ENCODE measurements around the gene HAO2.

The HAO2 gene

DNA sequence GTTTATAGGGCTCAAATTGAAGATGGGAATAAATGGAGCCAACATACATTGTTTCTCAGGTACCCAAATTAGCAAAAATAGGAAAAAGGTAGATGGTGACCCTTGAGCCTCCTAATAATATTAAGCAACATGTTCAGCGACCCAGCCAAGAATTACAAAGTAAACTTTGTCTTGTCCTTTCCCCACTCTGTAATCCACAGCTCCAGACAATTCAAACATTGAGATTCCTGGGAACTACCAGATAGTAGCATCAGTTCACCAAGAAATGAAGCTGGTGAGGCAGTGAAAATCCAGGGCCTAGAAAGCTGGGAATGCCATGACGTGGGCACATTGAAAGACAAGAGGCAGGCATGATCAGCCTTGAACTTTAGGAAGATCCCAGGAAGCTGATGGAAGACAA, 11.7 kb downstream of the HAO2 start:
- no peak for DNase-seq (ENCODE audit: low spot score)

- no peak for DNase-seq (ENCODE audit: low spot score)
Observed at GRCh38 chr1:119380983-119381662, 12.5 kb downstream of the HAO2 start.

DNA sequence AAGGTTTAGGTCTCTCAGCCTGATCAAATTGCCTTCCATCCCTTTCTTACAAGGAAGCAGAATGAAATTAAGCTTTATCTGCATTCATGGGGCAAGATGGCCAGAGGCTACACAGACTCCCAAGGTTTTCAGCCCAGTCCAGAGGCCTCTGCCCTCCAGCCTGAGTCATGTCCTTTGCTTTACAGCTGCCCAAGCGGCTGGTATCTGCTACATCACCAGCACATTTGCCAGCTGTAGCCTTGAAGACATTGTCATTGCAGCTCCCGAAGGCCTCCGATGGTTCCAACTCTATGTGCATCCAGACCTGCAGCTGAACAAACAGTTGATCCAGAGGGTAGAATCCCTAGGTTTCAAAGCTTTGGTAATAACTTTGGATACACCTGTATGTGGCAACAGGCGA, 16.0 kb downstream of the HAO2 start:
- DNase-seq (ENCODE audit: low spot score): no peak

- DNase-seq (ENCODE audit: low spot score): no peak
Observed at GRCh38 chr1:119385650-119386049, 17.1 kb downstream of the HAO2 start.

DNA sequence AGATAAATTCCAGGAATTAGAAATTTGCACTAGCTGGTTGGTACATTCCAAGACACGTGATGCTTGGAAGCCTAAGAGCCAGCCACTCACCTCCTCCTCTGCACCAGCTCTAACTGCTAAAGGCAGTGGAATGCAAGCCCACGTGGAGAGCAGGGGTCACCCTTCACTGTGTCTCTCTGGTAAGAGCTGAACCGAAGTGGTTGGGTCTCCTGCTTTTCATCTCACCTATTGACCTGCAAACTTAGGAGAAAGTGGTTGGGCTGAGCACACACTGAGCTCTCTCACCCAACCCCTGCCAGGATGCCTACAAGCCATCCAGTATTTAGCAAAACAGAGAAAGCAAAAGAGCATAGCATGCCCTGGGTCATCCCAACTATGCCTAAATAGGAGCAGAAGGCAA, 19.3 kb downstream of the HAO2 start:
- DNase-seq (ENCODE audit: low spot score): no peak

DNA sequence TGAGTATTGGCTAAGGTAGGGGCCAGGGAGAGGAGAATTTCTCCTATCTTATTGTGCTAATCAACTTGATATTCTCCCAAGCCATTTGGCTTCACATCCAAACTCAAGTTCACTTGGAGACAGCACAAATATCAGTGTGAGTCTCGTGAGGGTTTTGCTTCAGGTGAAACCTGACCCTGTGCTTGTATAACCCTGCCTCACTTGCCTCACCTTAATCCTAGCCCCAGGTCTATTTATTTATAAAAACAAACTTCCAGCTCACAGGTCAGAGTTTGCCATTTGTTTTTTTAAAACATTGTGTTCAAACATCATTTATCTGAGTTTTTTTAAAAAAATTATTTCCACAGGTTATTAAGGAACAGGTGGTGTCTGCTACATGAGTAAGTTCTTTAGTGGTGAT, 19.9 kb downstream of the HAO2 start:
- DNase-seq (ENCODE audit: low spot score): no peak

- DNase-seq (ENCODE audit: low spot score): no peak
Observed at GRCh38 chr1:119390526-119390925, 21.9 kb downstream of the HAO2 start.

GRCh38 chr1:119391749-119392148, 23.2 kb downstream of the HAO2 start:
- no peak for DNase-seq (ENCODE audit: low spot score)

- no peak for DNase-seq (ENCODE audit: low spot score)
Observed at GRCh38 chr1:119394085-119394484, 25.5 kb downstream of the HAO2 start.

DNA sequence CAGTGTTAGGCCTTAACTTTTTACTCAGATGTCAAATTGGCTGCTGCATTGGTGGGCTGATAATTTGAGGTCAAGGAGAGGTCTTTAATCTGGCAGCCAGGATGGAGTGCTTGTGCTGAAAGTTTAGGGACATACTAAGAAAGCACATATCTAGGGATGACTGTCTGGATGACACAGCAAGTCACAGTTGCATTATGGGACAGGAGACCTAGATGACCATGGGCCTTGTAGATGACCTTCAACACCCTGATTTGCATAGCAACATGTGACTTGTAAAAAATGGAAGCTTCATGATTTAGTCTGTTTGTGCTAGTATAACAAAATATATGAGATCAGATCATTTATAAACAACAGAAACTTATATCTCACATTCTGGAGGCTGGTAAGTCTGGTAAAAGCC, 28.4 kb downstream of the HAO2 start:
- DNase-seq (ENCODE audit: low spot score): no peak

DNA sequence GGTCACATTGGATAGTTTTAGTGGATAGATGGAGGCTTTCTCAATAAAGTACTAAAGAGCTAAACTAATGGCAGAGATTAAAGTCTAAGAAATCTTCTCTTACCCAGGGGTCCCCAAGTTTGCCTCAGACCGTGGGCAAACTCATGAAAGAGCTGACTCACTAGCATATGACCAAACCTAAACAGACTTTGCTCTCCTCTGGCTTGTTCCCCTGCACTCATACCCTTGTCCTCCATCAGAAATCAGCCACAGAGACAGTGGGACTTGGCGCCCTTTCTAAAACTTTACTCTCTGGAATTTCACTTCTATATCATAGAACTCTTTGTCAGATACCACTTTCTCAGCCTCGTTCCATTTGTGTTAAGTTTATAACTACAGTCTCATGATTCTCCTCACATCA, 29.4 kb downstream of the HAO2 start:
- DNase-seq (ENCODE audit: low spot score): no peak

DNA sequence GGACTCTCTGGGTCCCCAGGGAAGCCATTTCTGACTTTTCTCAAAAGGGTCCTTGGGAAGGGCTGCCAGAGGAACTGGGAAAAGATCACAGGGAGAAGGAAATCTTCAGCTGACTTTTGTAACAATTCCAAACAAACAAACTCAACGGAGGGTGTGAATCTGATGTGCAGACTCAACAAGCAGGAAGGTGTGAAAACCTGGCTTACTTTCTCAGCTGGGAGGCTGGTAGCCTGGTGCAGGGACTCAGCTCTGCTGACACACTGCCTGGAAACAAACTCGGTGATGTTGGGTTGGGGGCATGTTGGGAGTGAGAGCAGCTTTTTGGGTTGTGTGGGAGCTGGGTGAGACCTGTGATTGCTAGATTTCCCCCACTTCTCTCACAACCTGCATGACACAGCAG, 36.2 kb downstream of the HAO2 start:
- DNase-seq (ENCODE audit: low spot score): no peak

DNA sequence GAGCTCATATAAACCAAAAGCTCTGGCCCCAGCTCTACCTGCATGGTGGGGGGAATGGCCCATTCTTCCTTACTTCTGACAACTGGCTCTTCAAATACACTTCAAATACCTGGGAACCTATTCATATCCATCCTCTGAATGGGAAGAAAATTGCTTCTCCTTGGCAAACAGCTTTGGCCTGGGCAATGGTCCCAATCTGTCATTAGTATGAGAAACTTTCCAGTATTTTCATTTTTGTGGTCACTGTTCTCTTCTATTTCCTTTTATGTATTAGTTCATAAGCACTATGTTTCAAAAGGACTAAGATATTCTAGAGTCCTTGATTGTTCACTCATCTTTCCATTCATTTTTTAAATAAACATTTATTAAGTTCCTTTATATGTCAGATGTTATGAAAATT, 41.1 kb downstream of the HAO2 start:
- no peak for DNase-seq (ENCODE audit: low spot score)

DNA sequence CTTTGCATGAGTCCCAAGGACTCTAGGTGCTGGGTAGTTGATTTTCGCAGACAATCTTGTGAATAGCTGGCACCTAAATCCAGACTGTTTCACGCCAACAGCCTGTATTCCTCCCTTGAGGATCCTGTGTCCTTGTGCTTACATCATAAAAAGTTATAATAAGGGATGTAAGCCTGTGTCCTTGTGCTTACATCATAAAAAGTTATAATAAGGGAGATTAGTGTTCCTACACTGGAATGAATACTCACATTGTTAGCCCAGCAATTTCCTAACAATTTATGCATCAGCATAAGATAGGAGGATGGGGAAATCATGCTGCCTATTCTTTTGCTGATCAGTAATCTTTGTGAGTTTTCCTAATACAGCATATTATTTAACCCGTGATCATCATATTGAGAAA, 42.4 kb downstream of the HAO2 start:
- no peak for DNase-seq (ENCODE audit: low spot score)

GRCh38 chr1:119414950-119415349, 46.4 kb downstream of the HAO2 start, which contains the start of gene HSD3B2:
HSD3B2 (plus strand) TSS chr1:119415150; CDS start chr1:119415420, 270 bp downstream.
- no peak for DNase-seq (ENCODE audit: low spot score)

GRCh38 chr1:119416006-119416640, 47.5 kb downstream of the HAO2 start:
- DNase-seq (ENCODE audit: low spot score): no peak

DNA sequence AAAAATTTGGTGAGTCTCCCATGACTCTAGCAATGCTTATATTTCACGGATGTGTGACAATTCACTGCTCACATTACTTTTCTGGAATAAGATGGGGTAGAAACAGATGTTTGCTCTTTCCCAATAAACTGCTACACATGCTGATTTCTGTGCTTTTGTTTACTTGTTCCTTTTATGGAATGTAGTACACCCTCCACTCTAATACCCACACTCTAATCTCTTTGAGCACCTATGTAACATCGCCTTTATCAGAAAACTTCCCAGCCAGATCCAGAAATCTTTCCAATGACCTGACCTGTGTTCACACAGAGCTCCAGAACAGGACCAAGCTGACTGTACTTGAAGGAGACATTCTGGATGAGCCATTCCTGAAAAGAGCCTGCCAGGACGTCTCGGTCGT, 50.5 kb downstream of the HAO2 start:
- no peak for DNase-seq (ENCODE audit: low spot score)

DNA sequence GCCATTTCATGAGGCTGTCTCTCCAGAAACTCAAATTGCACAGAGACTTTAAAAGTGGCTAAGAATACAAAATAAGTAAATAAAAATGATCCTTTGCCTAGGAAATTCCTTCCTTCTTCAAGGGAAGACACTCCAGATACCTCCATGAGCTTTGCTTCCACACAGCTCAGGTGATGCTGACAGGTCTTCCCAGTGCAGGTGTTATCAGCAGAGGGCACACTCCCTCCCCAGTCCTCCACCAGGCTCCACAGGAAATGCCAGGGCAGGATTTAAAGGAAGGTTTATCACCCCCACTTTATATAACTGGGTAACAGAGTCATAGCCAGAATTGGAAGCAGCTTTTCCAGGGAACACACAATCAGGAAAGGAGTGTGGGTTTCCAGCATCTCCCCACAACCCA, 52.1 kb downstream of the HAO2 start:
- DNase-seq (ENCODE audit: low spot score): no peak

DNA sequence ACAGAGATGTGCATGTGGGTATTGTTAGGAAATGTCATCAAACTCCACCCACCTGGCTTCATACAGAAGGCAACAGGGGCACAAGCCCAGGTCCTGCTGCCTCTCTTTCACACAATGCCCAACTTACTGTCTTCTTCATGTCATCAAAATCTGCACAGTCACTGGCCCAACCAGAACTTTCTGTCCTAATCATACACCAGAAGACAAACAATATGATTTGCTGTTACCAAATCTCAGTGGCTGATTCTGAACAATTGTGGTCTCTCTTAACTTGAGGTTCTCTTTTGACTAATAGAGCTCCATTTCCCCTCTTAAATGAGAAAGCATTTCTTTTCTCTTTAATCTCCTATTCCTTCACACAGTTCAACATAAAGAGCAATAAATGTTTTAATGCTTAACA, 54.0 kb downstream of the HAO2 start:
- no peak for DNase-seq (ENCODE audit: low spot score)

DNA sequence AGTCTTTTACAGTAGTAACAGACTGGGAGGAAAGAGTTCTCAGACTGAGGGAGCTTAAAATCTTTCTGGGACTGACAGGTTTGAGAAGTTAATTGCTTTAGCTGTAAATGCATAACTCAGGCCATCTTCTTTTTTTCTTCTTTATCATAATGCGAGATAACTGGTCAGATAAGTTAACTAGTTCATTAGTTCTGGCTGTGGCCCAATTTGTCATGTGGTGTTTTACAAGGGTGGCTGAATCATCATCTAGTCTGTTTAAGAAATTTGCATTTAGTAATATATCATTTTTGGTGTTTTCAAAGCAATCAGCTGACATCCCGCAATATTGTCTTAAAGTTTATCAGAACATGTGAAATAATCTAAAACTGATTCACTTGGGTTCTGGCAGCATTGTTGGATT, 60.4 kb downstream of the HAO2 start:
- DNase-seq (ENCODE audit: low spot score): no peak

DNA sequence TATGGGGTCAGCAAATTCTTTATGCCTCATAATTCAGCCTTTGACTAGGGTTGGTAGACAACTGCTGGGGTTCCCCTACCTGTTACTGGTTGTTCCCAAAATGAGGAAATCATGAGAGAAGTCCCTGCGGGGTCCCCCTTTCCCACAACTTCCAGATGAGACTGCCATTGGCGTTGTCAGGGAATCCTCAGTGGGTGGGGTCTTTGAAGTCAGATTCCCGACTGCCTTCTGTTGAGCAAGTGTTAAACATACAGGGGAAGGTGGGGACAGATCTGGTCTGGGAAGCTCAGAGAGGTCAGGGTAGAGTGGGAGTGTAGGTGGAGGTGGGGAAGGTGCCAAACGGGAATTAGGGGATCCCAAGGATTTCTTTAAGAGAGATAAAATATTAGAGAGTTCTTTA, 61.1 kb downstream of the HAO2 start:
- DNase-seq (ENCODE audit: low spot score): no peak

- no peak for DNase-seq (ENCODE audit: low spot score)
Observed at GRCh38 chr1:119430486-119430885, 61.9 kb downstream of the HAO2 start.

- no peak for DNase-seq (ENCODE audit: low spot score)
Observed at GRCh38 chr1:119431836-119432235, 63.3 kb downstream of the HAO2 start.

DNA sequence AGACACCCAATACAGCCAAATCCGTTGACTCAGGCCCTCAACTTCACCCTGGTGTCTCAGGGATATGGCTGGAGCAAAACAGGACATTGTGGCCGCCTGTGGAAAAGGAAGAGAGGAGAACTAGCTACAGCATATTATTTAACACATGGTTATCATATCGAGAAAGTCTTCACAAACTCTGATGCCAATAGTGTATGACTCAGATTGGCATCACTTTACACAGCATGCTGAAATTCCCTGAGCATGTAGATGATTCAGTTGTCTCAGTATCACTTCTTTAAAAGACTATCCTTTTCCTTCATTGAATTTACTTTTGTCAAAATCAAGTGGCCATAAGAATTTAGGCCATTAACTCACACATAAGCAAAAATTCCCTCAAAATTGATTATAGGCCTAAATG, 66.5 kb downstream of the HAO2 start:
- peak; percentile 34 for DNase-seq (ENCODE audit: low spot score)

All from Ammon's horn (tissue), 1 donor.